ENCODE data around the gene TNFRSF17.

Gene TNFRSF17

GRCh38 chr16:11972128-11972527 is 7.1 kb downstream of the TNFRSF17 start:
- DNase-seq = no peak

GRCh38 chr16:11973070-11973469 is 8.1 kb downstream of the TNFRSF17 start:
- no peak for DNase-seq

DNA sequence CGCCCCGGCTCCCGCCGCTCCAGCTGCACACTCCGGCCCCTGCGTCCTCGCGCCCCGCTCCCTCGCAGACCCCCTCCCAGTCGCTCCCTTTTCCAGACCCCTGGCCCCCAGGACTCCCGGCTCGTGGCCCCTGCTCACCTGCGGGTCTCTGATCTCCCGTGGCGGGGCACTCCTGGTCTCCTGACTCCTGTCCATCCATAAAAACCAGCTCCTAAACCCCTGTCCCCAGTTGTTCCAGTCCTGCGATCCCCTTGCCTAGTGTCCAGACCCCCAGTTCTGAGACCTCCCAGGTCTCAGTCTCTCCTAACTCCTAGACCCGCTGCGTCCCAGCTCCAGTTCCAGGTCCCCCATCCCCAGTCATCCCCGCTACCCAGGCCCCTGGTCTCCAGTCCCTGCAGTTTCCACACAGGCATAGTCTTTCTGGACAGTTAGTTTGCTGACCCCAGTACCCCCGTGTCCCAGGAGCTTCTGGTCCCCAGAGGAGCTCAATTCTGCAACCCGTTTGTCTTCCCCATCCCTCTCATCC is 11.9 kb downstream of the TNFRSF17 start:
- DNase-seq = no peak

DNA sequence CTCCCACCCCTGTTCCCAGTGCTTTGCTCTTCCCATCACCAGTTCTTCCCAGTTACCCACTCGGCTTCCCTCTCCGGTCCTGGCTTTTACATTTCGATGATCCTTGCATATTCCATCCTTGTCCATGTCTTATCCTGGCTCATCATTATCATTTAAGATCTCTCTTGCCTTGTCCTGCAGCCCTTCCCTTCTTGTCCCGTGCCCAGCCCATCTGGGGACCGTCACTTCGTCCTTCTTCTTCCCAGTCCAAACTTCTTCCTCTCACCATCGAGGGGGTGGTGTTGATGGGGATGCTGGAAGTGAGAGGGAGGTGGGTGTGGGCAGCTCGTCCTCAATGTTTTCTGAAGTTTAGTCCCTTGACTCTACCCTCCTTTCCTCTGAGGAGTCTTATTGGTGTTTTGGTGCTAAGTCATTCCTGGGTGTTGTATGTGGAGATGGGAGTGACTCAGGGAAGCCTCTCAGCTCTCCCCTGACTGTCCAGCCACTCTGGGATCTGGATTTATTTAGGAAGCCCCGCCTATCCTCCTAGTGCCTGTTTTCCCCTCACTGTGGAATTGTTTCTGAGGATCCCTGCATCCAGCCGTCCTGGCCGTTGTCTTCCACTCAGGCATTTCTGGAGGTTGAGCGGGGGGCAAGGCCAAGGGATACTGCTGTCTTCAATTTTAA is 12.5 kb downstream of the TNFRSF17 start:
- no peak for DNase-seq

DNA sequence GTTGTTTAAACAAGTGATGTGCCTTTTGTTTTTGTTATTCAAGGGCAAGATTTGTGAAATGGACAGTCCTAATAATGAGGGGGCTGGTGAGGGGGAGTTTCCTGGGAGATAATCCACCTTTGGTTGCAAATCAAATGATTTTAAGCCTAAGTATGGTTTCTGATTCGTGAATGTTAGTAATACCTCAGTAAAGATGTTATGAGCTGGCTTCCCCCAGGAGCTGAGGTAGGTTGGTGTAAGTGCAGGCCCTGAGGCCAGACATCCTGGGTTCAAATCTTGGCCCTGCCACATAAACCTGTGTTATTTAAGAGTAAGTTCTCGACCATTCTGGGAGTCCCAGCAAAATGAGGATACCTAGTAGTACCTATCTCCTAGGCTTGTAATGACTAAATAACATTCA is 13.1 kb downstream of the TNFRSF17 start:
- no peak for DNase-seq

DNA sequence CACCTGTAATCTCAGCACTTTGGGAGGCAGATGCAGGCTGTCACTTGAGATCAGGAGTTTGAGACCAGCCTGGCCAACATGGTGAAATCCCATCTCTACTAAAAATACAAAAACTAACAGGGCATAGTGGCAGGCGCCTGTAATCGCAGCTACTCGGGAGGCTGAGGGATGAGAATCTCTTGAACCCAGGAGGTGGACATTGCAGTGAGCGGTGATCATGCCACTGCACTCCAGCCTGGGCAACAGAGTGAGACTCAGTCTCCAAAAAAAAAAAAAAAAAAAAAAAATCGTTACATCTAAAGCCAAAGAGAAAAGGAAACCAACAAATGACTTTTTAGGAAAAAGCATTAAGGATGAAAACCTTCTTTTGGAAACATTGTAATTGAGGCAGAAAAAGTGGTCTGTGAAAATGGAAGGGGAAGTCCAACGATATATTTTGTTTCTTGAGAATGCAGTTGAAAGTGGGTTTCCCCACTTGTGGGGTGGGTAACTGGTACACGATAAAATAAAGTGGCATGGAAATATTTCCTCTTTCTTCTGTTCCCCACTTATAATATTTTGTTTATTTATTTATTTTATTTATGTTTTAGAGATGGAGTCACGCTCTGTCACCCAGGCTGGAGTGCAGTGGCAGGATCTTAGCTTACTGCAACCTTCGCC is 14.1 kb downstream of the TNFRSF17 start:
- DNase-seq = no peak

GRCh38 chr16:11980136-11980844 is 15.3 kb downstream of the TNFRSF17 start:
- DNase-seq = no peak

GRCh38 chr16:11985250-11985649 is 20.2 kb downstream of the TNFRSF17 start:
- DNase-seq = no peak

GRCh38 chr16:11986521-11987057 is 21.6 kb downstream of the TNFRSF17 start:
- DNase-seq = no peak

DNA sequence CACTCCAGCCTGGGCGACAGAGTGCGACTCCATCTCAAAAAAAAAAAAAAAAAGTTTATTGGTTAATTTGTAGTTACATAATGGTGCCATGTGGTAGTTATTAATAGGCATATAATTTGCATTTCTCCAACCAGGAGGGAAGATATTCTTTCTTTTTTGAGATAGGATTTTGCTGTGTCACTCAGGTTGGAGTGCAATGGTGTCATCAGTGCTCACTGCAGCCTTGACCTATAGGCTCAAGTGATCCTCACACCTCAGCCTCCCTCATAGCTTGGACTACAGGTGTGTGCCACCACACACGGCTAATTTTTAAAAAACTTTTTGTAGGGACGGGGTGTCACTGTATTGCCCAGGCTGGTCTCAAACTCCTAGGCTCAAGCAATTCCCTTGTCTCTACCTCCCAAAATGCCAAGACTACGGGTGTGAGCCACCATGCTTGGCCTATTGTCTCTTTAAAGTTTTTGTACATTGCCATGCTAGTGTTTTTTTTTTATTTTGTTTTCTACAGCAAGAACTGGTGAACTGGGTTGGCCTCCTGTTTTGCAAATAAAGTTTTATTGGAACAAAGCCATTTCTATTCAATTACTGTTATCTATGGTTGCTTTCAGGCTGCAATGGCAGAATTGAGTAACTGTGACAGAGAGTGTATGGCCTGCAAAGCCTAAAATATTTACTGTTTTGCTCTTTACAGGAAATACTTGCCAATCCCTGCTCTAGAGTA is 23.4 kb downstream of the TNFRSF17 start:
- no peak for DNase-seq

DNA sequence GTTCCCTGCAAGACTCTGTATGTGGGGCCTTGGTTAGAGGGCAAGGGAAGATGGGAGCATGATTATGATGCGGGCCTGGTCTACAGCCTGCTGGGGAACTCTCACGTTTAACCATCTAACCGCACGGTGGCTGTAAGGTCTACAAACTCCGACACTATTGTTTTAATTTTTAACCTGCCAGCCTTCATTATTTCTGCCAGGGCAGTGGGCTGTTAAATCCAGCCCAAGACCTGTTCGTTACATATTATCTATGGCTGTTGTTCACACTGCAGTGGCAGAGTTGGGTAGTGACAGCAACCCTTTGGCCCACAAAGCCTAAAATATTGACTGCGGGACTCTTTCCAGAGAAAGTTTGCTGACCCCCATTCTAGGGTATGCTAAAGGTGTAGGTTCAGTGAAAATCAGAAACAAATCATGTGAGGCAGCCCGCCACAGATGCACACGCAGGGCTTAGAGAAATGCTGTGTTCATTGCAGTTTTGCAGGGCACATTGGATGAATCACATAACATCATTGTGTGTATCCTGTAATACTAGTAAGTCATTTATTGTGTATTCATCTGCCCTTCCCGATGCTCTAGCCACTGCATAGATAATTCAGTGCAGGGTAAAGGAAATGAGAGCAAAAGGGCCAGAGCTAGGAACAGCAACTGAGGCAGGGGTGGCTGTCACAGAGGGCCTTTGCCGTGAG is 25.8 kb downstream of the TNFRSF17 start:
- DNase-seq = no peak

GRCh38 chr16:11992008-11992584 is 27.1 kb downstream of the TNFRSF17 start:
- DNase-seq = no peak

DNA sequence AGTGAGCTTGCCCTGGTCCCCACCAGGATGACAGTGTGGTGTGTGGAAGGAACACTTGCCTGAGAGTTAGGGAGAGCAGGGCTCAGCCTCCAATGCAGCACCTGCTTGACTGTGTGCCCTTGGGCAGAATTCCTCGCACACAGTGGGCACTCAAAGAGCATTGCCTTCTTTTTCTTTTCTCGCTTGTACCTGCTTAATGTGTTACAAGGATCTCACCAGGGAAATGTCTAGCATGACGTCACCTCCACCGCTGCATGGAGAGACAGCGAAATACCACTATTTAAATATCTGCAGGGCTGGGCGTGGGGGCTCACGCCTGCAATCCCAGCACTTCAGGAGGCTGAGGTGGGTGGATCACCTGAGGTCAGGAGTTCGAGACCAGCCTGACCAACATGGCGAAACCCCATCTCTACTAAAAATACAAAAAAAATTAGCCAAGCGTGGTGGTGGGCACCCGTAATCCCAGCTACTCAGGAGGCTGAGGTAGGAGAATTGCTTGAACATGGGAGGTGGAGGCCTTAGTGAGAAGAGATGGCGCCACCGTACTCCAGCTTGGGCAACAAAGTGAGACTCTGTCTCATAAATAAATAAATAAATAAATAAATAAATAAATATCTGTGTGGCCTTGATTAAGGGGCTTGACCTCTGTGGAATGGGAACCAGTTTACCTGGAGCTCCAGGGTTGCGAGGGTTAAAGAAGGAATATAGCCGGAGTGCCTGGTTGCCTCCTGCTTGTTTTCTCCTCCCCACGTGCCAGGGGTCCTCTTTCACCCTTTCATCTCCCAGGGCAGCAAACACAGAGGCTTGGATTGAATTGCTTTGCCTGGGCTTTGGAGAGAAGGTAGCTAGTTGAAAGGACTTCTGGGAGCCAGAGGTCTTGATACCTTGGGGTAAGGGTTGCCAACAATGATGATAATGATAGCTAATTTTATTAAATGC is 27.8 kb downstream of the TNFRSF17 start:
- DNase-seq = no peak

DNA sequence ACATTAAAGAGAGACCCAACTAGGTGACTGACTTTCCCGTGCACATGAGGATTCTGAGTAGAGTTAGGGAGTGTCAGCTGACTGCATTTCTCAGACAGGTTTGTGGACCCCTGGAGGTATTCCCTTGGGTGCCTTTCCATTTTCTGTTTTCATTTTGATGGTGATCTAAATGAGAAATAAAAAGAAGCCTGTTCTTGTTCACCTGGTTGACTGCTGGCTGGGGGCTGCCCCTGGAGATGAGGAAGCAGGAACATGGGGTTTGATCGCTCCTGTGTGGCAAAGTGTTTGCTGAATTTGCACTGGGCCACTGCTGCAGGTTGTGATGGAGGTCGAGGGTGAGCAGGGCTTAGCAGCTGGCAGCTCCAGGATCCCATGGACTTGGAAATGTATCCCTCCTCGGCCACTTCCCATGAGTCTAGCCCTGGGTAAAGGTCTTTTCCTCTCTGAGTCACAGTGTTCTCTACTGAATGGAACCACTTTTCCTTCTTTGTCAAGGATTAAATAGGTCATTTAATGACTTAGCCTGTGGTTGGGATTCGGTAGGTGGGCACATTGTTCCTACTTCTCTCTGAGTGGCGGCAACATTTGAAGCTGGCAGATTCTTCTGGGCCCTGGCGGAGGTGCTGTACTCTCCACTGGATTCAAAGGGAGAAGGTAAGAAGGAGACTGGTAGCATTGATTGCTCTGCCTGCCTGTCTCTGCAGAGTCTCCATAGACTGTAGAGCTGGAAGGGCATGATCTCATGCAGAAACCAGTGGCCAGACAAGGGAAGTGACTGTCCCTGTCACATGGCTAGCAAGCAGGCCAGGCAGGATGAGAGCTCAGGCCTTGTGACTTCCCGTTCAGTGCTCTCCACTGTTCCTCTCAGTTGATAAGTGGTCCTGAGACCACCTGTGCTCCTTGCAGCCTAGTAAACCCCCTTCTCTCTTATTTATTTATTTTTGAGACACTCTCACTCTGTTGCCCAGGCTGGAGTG is 29.4 kb downstream of the TNFRSF17 start:
- no peak for DNase-seq

- DNase-seq = no peak
These were observed 31.7 kb downstream of the TNFRSF17 start for GRCh38 chr16:11996433-11997330.

- no peak for DNase-seq
These were observed 35.0 kb downstream of the TNFRSF17 start for GRCh38 chr16:12000032-12000431.

DNA sequence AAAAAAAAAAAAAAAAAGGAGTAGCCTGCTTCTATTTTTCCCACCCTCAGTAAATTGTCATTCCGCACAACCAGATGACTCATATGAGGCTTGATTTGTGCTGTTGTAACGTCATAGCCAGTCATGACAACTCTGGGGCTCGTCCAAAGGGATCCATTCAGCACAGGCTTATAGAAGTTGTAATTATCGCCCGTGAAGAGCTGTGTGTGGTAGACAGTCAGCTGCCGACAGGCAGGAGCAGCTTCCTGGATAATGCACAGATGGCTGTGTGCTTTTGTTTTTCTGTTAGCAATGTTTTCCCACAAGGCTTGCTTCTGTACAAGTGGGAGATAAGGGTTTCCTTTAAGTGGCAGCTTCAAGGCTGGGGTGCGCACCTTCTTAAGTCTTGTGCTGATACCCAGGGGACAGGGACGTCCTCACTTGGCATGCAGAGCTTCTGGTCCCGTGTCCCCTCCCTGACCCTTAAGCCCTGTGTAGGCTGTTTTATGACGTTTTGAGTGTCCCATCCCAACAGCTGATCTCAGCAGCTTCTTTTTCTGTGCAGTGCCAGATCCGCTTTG is 37.5 kb downstream of the TNFRSF17 start:
- no peak for DNase-seq

- DNase-seq = no peak
These were observed 41.6 kb downstream of the TNFRSF17 start for GRCh38 chr16:12006637-12007036.
